Neutrophil (primary cell): ENCODE data around the gene OR6B2.
A peak's percentile ranks its signal among the peaks of the same experiment; 100 is the strongest.

ENCODE experiments used
- H3K27ac ChIP-seq: fragments of 200-600 bp; sonication (generic); 2 replicates; pipeline ENCODE4 v1.5.1; 2016; ENCODE audit warnings: mild to moderate bottlenecking, moderate library complexity
- H3K27me3 ChIP-seq: fragments of 200-600 bp; sonication (generic); 2 replicates; pipeline ENCODE4 v1.6.0; 2016; ENCODE audit warnings: mild to moderate bottlenecking
- H3K36me3 ChIP-seq: fragments of 200-600 bp; sonication (generic); 2 replicates; pipeline ENCODE4 v1.5.1; 2017
- H3K4me1 ChIP-seq, 2 experiments: fragments of 200-600 bp in 1 of 2; sonication (generic) in 1 of 2; 1 replicate in 1 of 2; 2 replicates in 1 of 2; pipeline versions ENCODE4 v1.5.1 to v1.6.1; 2013 to 2016; ENCODE audit warnings: low read depth in 1 of 2, low read length in 1 of 2, mild to moderate bottlenecking in 1 of 2, moderate library complexity in 1 of 2; ENCODE audit not compliant: control insufficient read depth in 1 of 2, insufficient read depth in 1 of 2
- H3K4me3 ChIP-seq, 2 experiments: fragments of 200-600 bp in 1 of 2; sonication (generic) in 1 of 2; 1 replicate in 1 of 2; 2 replicates in 1 of 2; pipeline ENCODE4 v1.5.1; 2013 to 2016; ENCODE audit warnings: low read depth in 1 of 2, low read length in 1 of 2, mild to moderate bottlenecking in 1 of 2, moderate library complexity in 1 of 2
- H3K9me3 ChIP-seq: fragments of 200-600 bp; sonication (generic); 2 replicates; pipeline ENCODE4 v1.5.1; 2016
- CTCF ChIP-seq: fragments of 200-600 bp; sonication (generic); IDR thresholded peaks from 2 replicates; pipeline ENCODE4 v1.5.1; 2016; ENCODE audit warnings: antibody characterized with exemption

The OR6B2 gene

GRCh38 chr2:240037358-240037757, 7.1 kb upstream of the OR6B2 start:
- Histone ChIP-seq H3K27ac (no peak overlapping the region), H3K27me3 (peaks cover 83% of the 10 kb centered on the region), H3K4me1 (no peaks in the 10 kb centered on the region), H3K36me3 (no peaks in the 10 kb centered on the region), H3K9me3 (no peaks in the 10 kb centered on the region), H3K4me3 (no peak overlapping the region)
- TF ChIP-seq CTCF, result no peak

GRCh38 chr2:240033330-240033678, 3.1 kb upstream of the OR6B2 start:
- no peak for TF ChIP-seq CTCF
- Histone ChIP-seq H3K4me3 (no peak overlapping the region), H3K36me3 (no peaks in the 10 kb centered on the region), H3K27me3 (peaks cover 67% of the 10 kb centered on the region), H3K9me3 (no peaks in the 10 kb centered on the region), H3K4me1 (no peaks in the 10 kb centered on the region), H3K27ac (no peak overlapping the region)

- no peaks in the 10 kb centered on the region for H3K4me1 ChIP-seq
- no peaks in the 10 kb centered on the region for H3K9me3 ChIP-seq
- no peak overlapping the region for H3K27ac ChIP-seq
- H3K36me3 ChIP-seq, result no peaks in the 10 kb centered on the region
- no peak for TF ChIP-seq CTCF
- H3K27me3 ChIP-seq, result peaks cover 63% of the 10 kb centered on the region
- no peak overlapping the region for H3K4me3 ChIP-seq
These were observed 2.4 kb upstream of the OR6B2 start for GRCh38 chr2:240032406-240033329.

- TF ChIP-seq CTCF, result peak; percentile 8
- Histone ChIP-seq H3K4me1 (peaks cover 8 to 16% of the 10 kb centered on the region in 2 experiments), H3K4me3 (peak overlapping the region; percentile 94 to 98)
These were observed 5.5 kb downstream of the OR6B2 start for GRCh38 chr2:240024766-240025165.

GRCh38 chr2:240023792-240024191, 6.4 kb downstream of the OR6B2 start:
- Histone ChIP-seq H3K9me3 (no peaks in the 10 kb centered on the region), H3K36me3 (peaks cover 19% of the 10 kb centered on the region), H3K4me1 (peaks cover 8 to 16% of the 10 kb centered on the region in 2 experiments), H3K4me3 (no peak overlapping the region), H3K27me3 (peaks cover 15% of the 10 kb centered on the region), H3K27ac (no peak overlapping the region)
- TF ChIP-seq CTCF, result no peak

More at GRCh38 chr2:240024766-240025165, 5.5 kb downstream of the OR6B2 start:
- Histone ChIP-seq H3K9me3 (no peaks in the 10 kb centered on the region), H3K27me3 (peaks cover 21% of the 10 kb centered on the region), H3K36me3 (peaks cover 14% of the 10 kb centered on the region), H3K27ac (peak overlapping the region; percentile 92)
